ENCODE results near the gene KRTAP22-1. TPM values are rescaled to one million over a fixed set of nuclear protein-coding genes. Genes with fewer than 3 reads are reported as not detected.

The KRTAP22-1 gene
- total RNA-seq, 1 donor from 2014 or later, result not detected

- no peaks in the 10 kb centered on the region for H3K27me3 ChIP-seq (ENCODE audit: low read depth)
- DNase-seq, result no peak
- no peaks in the 10 kb centered on the region for H3K4me1 ChIP-seq
- no peaks in the 10 kb centered on the region for H3K36me3 ChIP-seq
- TF ChIP-seq, protein P1, sequence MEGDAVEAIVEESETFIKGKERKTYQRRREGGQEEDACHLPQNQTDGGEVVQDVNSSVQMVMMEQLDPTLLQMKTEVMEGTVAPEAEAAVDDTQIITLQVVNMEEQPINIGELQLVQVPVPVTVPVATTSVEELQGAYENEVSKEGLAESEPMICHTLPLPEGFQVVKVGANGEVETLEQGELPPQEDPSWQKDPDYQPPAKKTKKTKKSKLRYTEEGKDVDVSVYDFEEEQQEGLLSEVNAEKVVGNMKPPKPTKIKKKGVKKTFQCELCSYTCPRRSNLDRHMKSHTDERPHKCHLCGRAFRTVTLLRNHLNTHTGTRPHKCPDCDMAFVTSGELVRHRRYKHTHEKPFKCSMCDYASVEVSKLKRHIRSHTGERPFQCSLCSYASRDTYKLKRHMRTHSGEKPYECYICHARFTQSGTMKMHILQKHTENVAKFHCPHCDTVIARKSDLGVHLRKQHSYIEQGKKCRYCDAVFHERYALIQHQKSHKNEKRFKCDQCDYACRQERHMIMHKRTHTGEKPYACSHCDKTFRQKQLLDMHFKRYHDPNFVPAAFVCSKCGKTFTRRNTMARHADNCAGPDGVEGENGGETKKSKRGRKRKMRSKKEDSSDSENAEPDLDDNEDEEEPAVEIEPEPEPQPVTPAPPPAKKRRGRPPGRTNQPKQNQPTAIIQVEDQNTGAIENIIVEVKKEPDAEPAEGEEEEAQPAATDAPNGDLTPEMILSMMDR (IDR thresholded peaks at IDR 0.05; ENCODE audit: borderline replicate concordance), result no peak
- no peak overlapping the region for H3K27ac ChIP-seq (replicated peaks)
- H3K9me3 ChIP-seq (replicated peaks), result no peaks in the 10 kb centered on the region
- intact Hi-C loops (cut with micrococcal nuclease), result no loop called here
- H3K4me3 ChIP-seq, result no peak overlapping the region
These were observed 18.0 kb upstream of the KRTAP22-1 start for GRCh38 chr21:30582870-30583269.

DNA sequence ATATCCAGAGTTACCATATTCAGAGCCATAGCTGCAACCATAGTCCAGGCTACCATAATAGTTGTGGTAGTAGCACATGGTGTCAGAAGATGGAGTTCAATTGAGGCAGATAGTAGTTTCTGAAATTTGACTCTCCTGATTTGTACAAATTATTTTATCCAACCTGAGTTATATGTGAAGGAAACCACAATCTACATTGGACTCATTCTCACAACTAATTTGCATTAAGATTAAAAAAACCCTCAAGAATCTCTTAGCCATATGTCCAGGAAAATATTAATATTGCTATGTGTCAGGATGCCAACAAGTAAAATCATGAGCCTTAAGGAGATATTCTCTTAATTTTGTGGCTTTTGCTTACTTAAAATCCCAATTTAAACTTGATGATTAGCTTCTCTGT, 10.6 kb upstream of the KRTAP22-1 start, which contains the start of gene KRTAP22-2:
TSS of gene KRTAP22-2 (minus strand) at position 101 of the 400 bp plus-strand sequence.
- no peak within 1 kb of the TSS for H3K27ac ChIP-seq (replicated peaks)
- TF ChIP-seq, protein P1 (IDR thresholded peaks at IDR 0.05; ENCODE audit: borderline replicate concordance), result no peak

DNA sequence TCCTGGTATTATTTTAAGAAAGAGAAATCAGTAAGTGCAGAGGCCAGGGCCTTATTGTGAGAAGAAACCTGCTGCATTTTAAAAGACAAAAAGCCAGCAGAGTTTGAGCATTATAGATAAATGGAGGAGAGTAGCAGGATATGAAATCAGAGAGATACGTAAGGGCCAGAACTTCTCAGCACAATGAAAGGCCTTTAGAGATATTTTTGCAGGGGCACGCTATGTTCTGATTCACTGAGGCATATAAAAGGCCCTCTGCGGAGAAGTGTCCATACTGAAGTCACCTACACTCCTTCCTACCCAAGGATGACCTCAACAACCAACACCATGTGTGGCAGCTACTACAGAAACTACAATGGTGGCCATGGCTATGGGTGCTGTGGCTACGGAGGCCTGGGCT, 8.7 kb upstream of the KRTAP22-1 start, which contains the start of gene KRTAP6-3:
TSS of gene KRTAP6-3 (plus strand) at position 301 of the 400 bp plus-strand sequence. CDS start at position 307, 6 bp downstream.
- intact Hi-C loops (cut with micrococcal nuclease), result no loop called here
- no peak for DNase-seq
- H3K27ac ChIP-seq (replicated peaks), result no peak within 1 kb of the TSS
- no peaks in the 10 kb centered on the region for H3K9me3 ChIP-seq (replicated peaks)
- no peaks in the 10 kb centered on the region for H3K4me1 ChIP-seq
- no peaks in the 10 kb centered on the region for H3K36me3 ChIP-seq
- TF ChIP-seq, protein P1 (IDR thresholded peaks at IDR 0.05; ENCODE audit: borderline replicate concordance), result no peak
- H3K27me3 ChIP-seq (ENCODE audit: low read depth), result no peaks in the 10 kb centered on the region
- no peak within 1 kb of the TSS for H3K4me3 ChIP-seq

More for the DNA sequence above, 10.6 kb upstream of the KRTAP22-1 start, which contains the start of gene KRTAP22-2:
- no peak for DNase-seq
- intact Hi-C loops (cut with micrococcal nuclease), result no loop called here
- no peaks in the 10 kb centered on the region for H3K9me3 ChIP-seq (replicated peaks)
- no peaks in the 10 kb centered on the region for H3K27me3 ChIP-seq (ENCODE audit: low read depth)
- H3K36me3 ChIP-seq, result no peaks in the 10 kb centered on the region
- no peak within 1 kb of the TSS for H3K4me3 ChIP-seq
- no peaks in the 10 kb centered on the region for H3K4me1 ChIP-seq

- no peaks in the 10 kb centered on the region for H3K9me3 ChIP-seq (replicated peaks)
- H3K4me1 ChIP-seq, result no peaks in the 10 kb centered on the region
- H3K27me3 ChIP-seq (ENCODE audit: low read depth), result no peaks in the 10 kb centered on the region
- no peak within 1 kb of the TSS for H3K4me3 ChIP-seq
- TF ChIP-seq, protein P1 (IDR thresholded peaks at IDR 0.05; ENCODE audit: borderline replicate concordance), result no peak
- H3K36me3 ChIP-seq, result no peaks in the 10 kb centered on the region
- intact Hi-C loops (cut with micrococcal nuclease), result no loop called here
- no peak for DNase-seq
- no peak within 1 kb of the TSS for H3K27ac ChIP-seq (replicated peaks)
These were observed 2.1 kb upstream of the KRTAP22-1 start, which contains the start of gene KRTAP6-2 for GRCh38 chr21:30598802-30599201. Gene KRTAP6-2, minus strand, starts transcription at chr21:30598902. Its CDS starts 28 bp downstream, at chr21:30598874.

DNA sequence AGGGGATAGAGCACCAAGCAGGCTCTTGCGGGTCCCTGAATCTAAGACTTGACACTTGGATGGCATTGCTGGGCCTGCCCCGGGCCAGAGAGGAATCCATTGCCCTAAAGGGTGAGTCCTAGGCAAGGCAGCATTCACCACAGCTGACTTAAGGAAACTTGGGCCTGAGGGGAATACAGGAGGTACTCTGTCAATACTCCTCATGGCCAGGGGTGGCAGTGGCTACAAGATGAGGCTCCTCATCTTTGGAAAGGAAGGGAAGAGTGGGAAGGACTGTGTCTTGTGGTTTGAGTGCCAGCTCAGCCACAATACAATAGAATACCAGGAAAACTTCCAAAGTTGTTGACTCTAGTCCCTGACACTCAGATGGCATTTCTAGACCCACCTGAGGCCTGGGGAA, 5.1 kb downstream of the KRTAP22-1 start:
- H3K9me3 ChIP-seq (replicated peaks), result peaks cover 12% of the 10 kb centered on the region
- H3K36me3 ChIP-seq, result no peaks in the 10 kb centered on the region
- H3K4me3 ChIP-seq, result no peak overlapping the region
- no peak overlapping the region for H3K27ac ChIP-seq (replicated peaks)
- DNase-seq, result no peak
- intact Hi-C loops (cut with micrococcal nuclease), result no loop called here
- no peaks in the 10 kb centered on the region for H3K27me3 ChIP-seq (ENCODE audit: low read depth)
- TF ChIP-seq, protein P1 (IDR thresholded peaks at IDR 0.05; ENCODE audit: borderline replicate concordance), result no peak
- H3K4me1 ChIP-seq, result no peaks in the 10 kb centered on the region

Data from left ventricle myocardium inferior (tissue), 1 donor.